ENCODE data around the gene DPP6.

Gene DPP6

GRCh38 chr7:154412105-154412504 is 359.9 kb downstream of the DPP6 start:
- TF ChIP-seq CTCF (conservative IDR thresholded peaks at IDR 0.05; ENCODE audit: low read depth, low read length): no peak
- Histone ChIP-seq H3K4me2 (no peak overlapping the region), H3K4me1 (ENCODE audit: low read depth, poor library complexity, severe bottlenecking) (no peaks in the 10 kb centered on the region)

GRCh38 chr7:154415709-154416399 is 363.7 kb downstream of the DPP6 start:
- Histone ChIP-seq H3K4me3 (IDR thresholded peaks at IDR 0.05; ENCODE audit: insufficient read depth, low read depth, low read length) (no peak overlapping the region), H3K79me2 (ENCODE audit: insufficient read depth, low read depth) (no peaks in the 10 kb centered on the region), H3K36me3 (ENCODE audit: insufficient read depth) (no peaks in the 10 kb centered on the region), H3K27ac (no peak overlapping the region), H3K27me3 (ENCODE audit: insufficient read depth, low read depth) (no peaks in the 10 kb centered on the region), H3K4me1 (ENCODE audit: low read depth, poor library complexity, severe bottlenecking) (no peaks in the 10 kb centered on the region), H2AFZ (ENCODE audit: low read depth) (no peak overlapping the region), H3K4me2 (no peak overlapping the region), H4K20me1 (ENCODE audit: insufficient read depth) (no peaks in the 10 kb centered on the region), H3K9ac (no peak overlapping the region)
- TF ChIP-seq CTCF (conservative IDR thresholded peaks at IDR 0.05; ENCODE audit: low read depth, low read length): no peak

More at GRCh38 chr7:154412105-154412504, 359.9 kb downstream of the DPP6 start:
- Histone ChIP-seq H3K79me2 (ENCODE audit: insufficient read depth, low read depth) (no peaks in the 10 kb centered on the region), H3K27ac (no peak overlapping the region), H2AFZ (ENCODE audit: low read depth) (no peak overlapping the region), H3K4me3 (IDR thresholded peaks at IDR 0.05; ENCODE audit: insufficient read depth, low read depth, low read length) (no peak overlapping the region), H3K36me3 (ENCODE audit: insufficient read depth) (no peaks in the 10 kb centered on the region), H3K9ac (no peak overlapping the region), H3K27me3 (ENCODE audit: insufficient read depth, low read depth) (no peaks in the 10 kb centered on the region), H4K20me1 (ENCODE audit: insufficient read depth) (no peaks in the 10 kb centered on the region)

GRCh38 chr7:154416714-154417113 is 364.5 kb downstream of the DPP6 start:
- no peak for TF ChIP-seq CTCF (conservative IDR thresholded peaks at IDR 0.05; ENCODE audit: low read depth, low read length)
- no peaks in the 10 kb centered on the region for H3K36me3 ChIP-seq (ENCODE audit: insufficient read depth)
- H2AFZ ChIP-seq (ENCODE audit: low read depth): no peak overlapping the region
- H3K9ac ChIP-seq: no peak overlapping the region
- H3K4me1 ChIP-seq (ENCODE audit: low read depth, poor library complexity, severe bottlenecking): no peaks in the 10 kb centered on the region
- no peaks in the 10 kb centered on the region for H3K79me2 ChIP-seq (ENCODE audit: insufficient read depth, low read depth)
- no peak overlapping the region for H3K27ac ChIP-seq
- no peaks in the 10 kb centered on the region for H3K27me3 ChIP-seq (ENCODE audit: insufficient read depth, low read depth)
- no peak overlapping the region for H3K4me2 ChIP-seq
- H3K4me3 ChIP-seq (IDR thresholded peaks at IDR 0.05; ENCODE audit: insufficient read depth, low read depth, low read length): no peak overlapping the region
- H4K20me1 ChIP-seq (ENCODE audit: insufficient read depth): no peaks in the 10 kb centered on the region

- no peak for TF ChIP-seq CTCF (conservative IDR thresholded peaks at IDR 0.05; ENCODE audit: low read depth, low read length)
- H3K36me3 ChIP-seq (ENCODE audit: insufficient read depth): no peaks in the 10 kb centered on the region
These were observed 367.1 kb downstream of the DPP6 start for GRCh38 chr7:154419344-154419743.

More at GRCh38 chr7:154419344-154419743, 367.1 kb downstream of the DPP6 start:
- Histone ChIP-seq H4K20me1 (ENCODE audit: insufficient read depth) (no peaks in the 10 kb centered on the region), H3K4me1 (ENCODE audit: low read depth, poor library complexity, severe bottlenecking) (no peaks in the 10 kb centered on the region), H3K27ac (no peak overlapping the region), H3K4me3 (IDR thresholded peaks at IDR 0.05; ENCODE audit: insufficient read depth, low read depth, low read length) (no peak overlapping the region), H3K9ac (no peak overlapping the region), H3K4me2 (no peak overlapping the region), H2AFZ (ENCODE audit: low read depth) (no peak overlapping the region), H3K27me3 (ENCODE audit: insufficient read depth, low read depth) (no peaks in the 10 kb centered on the region), H3K79me2 (ENCODE audit: insufficient read depth, low read depth) (no peaks in the 10 kb centered on the region)
